Neural cell (in vitro differentiated cells): Measurements from ENCODE around the gene LRRC74B. TPM values are rescaled to one million over a fixed set of nuclear protein-coding genes. Genes with fewer than 3 reads are reported as not detected.

Source experiments
- H2AFZ ChIP-seq: fragments of 200-600, 300-800 bp; sonication (generic), shearing (Covaris generic); 2 replicates; pipeline ENCODE4 v1.6.0; 2014; ENCODE audit warnings: low read depth, mild to moderate bottlenecking, antibody characterized with exemption, low read length, moderate library complexity
- H3F3A ChIP-seq: fragments of 200-600 bp; shearing (Covaris generic); 2 replicates; pipeline ENCODE4 v1.6.1; 2016; ENCODE audit warnings: mild to moderate bottlenecking, moderate library complexity, mixed read lengths, antibody characterized with exemption, low read length; ENCODE audit not compliant: insufficient read depth, poor library complexity, severe bottlenecking
- H3K27ac ChIP-seq: fragments of 200-600, 300-800 bp; sonication (generic), shearing (Covaris generic); 2 replicates; pipeline ENCODE4 v1.5.1; 2014; ENCODE audit warnings: mild to moderate bottlenecking, low read length, moderate library complexity
- H3K27me3 ChIP-seq: fragments of 300-800, 200-600 bp; sonication (generic), shearing (Covaris generic); 2 replicates; pipeline ENCODE4 v1.6.0; 2014; ENCODE audit warnings: mild to moderate bottlenecking, low read depth, low read length, moderate library complexity; ENCODE audit not compliant: insufficient read depth
- H3K36me3 ChIP-seq: fragments of 300-800, 200-600 bp; sonication (generic), shearing (Covaris generic); 2 replicates; pipeline ENCODE4 v1.5.1; 2014; ENCODE audit warnings: mild to moderate bottlenecking, antibody characterized with exemption, low read length, moderate library complexity; ENCODE audit not compliant: insufficient read depth
- H3K4me2 ChIP-seq: fragments of 300-800, 200-600 bp; sonication (generic), shearing (Covaris generic); 2 replicates; pipeline ENCODE4 v1.6.0; 2014; ENCODE audit warnings: mild to moderate bottlenecking, low read length
- H3K4me3 ChIP-seq: fragments of 300-800, 200-600 bp; sonication (generic), shearing (Covaris generic); 2 replicates; pipeline ENCODE4 v1.5.1; 2014; ENCODE audit warnings: mild to moderate bottlenecking, low read length, moderate library complexity
- H3K79me2 ChIP-seq: fragments of 200-600 bp; shearing (Covaris generic); replicated peaks from 2 replicates; pipeline ENCODE4 v1.6.0; 2014; ENCODE audit warnings: mild to moderate bottlenecking, low read length, moderate library complexity; ENCODE audit not compliant: insufficient read depth
- H3K9ac ChIP-seq: fragments of 300-800, 200-600 bp; sonication (generic), shearing (Covaris generic); 2 replicates; pipeline ENCODE4 v1.6.1; 2016; ENCODE audit warnings: mild to moderate bottlenecking, low read length, mixed read lengths
- H3K9me2 ChIP-seq: fragments of 200-600 bp; shearing (Covaris generic); 2 replicates; pipeline ENCODE4 v1.6.1; 2016; ENCODE audit warnings: mild to moderate bottlenecking, low read length, mixed read lengths; ENCODE audit not compliant: insufficient read depth
- H3K9me3 ChIP-seq: fragments of 200-600, 300-800 bp; sonication (generic), shearing (Covaris generic); 2 replicates; pipeline ENCODE4 v1.6.1; 2016; ENCODE audit warnings: mild to moderate bottlenecking, mixed run types, low read length, moderate library complexity, mixed read lengths
- H4K20me1 ChIP-seq: fragments of 200-600 bp; shearing (Covaris generic); 2 replicates; pipeline ENCODE4 v1.6.1; 2016; ENCODE audit warnings: mild to moderate bottlenecking, mixed run types; ENCODE audit not compliant: insufficient read depth
- EP300 ChIP-seq: fragments of 450-650 bp; conservative IDR thresholded peaks from 2 replicates; pipeline ENCODE4 v1.6.1; 2014; ENCODE audit warnings: antibody characterized with exemption, mild to moderate bottlenecking, moderate library complexity; ENCODE audit not compliant: poor library complexity, severe bottlenecking
- EZH2 ChIP-seq: fragments of 200-600, 300-800 bp; shearing (Covaris generic), sonication (generic); IDR thresholded peaks from 2 replicates; pipeline ENCODE4 v1.6.1; 2014; ENCODE audit warnings: antibody characterized with exemption, low read length, borderline replicate concordance, mild to moderate bottlenecking; ENCODE audit not compliant: insufficient read depth, poor library complexity, severe bottlenecking
- MXI1 ChIP-seq: fragments of 450-650 bp; conservative IDR thresholded peaks from 2 replicates; pipeline ENCODE4 v1.6.1; 2014; ENCODE audit warnings: antibody characterized with exemption, mild to moderate bottlenecking; ENCODE audit not compliant: poor library complexity, severe bottlenecking
- POLR2AphosphoS5 ChIP-seq: IDR thresholded peaks from 2 replicates; pipeline ENCODE4 v1.6.1; 2012
- RAD21 ChIP-seq: fragments of 450-650 bp; conservative IDR thresholded peaks from 2 replicates; pipeline ENCODE4 v1.6.1; 2014; ENCODE audit warnings: antibody characterized with exemption, mild to moderate bottlenecking, moderate library complexity
- REST ChIP-seq: IDR thresholded peaks from 2 replicates; pipeline ENCODE4 v1.6.1; 2012; ENCODE audit warnings: borderline replicate concordance
- SMC3 ChIP-seq: fragments of 450-650 bp; conservative IDR thresholded peaks from 2 replicates; pipeline ENCODE4 v1.6.1; 2014; ENCODE audit warnings: antibody characterized with exemption, mild to moderate bottlenecking, moderate library complexity; ENCODE audit not compliant: poor library complexity
- TAF1 ChIP-seq: IDR thresholded peaks from 2 replicates; pipeline ENCODE4 v1.6.1; 2012; ENCODE audit warnings: low read depth
- polyA plus RNA-seq: library from polyadenylated mRNA; depleted of rRNA; stranded (reverse); fragments of >200 nt; gene quantifications from 2 replicates; pipeline ENCODE4 v1.2.3, GENCODE V29; 2014
- TF ChIP-seq, protein P1 (sequence below): fragments of 450-650 bp; IDR thresholded peaks from 2 replicates; pipeline ENCODE4 v1.5.1; 2014; ENCODE audit warnings: antibody characterized with exemption, mild to moderate bottlenecking, moderate library complexity; ENCODE audit not compliant: poor library complexity, severe bottlenecking

The LRRC74B gene
- polyA plus RNA-seq, 1 donor from 2014 or later = not detected

DNA sequence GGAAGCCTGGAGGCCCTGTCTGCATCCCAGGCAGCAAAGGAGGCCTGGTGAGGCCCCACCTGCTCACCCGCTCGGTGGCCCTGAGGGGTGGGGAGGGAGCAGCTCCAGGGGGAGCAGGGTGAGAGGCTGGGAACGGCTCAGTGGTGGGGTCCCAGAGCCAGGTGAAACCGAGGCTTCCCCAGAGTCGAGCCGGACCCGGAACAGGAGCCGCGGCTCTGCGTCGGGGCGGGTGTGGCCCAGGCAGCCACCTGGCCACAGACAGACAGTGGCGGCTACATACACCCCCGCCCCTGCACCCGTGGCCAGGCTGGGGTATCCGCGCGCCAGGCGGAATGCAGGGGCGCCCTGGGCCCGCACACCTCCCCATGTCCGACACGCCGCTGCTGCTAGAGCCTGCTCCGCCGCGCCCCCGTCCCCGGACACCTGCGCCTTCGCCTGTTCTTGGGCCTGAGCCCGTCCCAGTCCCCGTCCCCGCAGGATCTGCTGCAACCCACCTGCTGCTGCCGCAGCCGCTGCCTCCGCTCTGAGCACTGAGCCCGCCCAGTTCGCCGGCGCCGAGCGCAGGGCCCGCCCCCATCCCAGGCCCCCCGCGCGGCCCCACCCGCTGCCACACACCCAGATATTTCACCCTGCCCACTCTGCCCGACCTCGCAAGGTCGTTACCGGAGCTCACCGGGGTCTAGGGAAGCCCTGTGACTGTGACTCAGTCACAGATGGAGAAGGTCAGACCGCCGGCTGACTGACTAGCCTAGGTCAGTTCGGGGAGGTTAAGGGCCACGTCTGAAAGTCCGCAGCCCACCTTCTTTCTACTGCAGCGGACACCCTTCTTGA is 13.5 kb upstream of the LRRC74B start, which contains the start of gene SLC7A4:
SLC7A4 (minus strand) TSS at position 525 of the 831 bp plus-strand sequence. CDS start 749 bp downstream, outside the sequence.
- H3F3A ChIP-seq = no peaks in the 10 kb centered on the region
- H3K9me2 ChIP-seq = no peaks in the 10 kb centered on the region
- H3K4me3 ChIP-seq = peak within 1 kb of the TSS; percentile 53
- no peaks in the 10 kb centered on the region for H3K36me3 ChIP-seq
- H3K9me3 ChIP-seq = no peaks in the 10 kb centered on the region
- no peak within 1 kb of the TSS for H3K27ac ChIP-seq
- H4K20me1 ChIP-seq = no peaks in the 10 kb centered on the region
- H3K79me2 ChIP-seq = no peaks in the 10 kb centered on the region
- H2AFZ ChIP-seq = no peak within 1 kb of the TSS
- peak within 1 kb of the TSS; percentile 12 for H3K9ac ChIP-seq
- no peak for TF ChIP-seq EZH2
- no peak for TF ChIP-seq REST
- TF ChIP-seq, protein P1, sequence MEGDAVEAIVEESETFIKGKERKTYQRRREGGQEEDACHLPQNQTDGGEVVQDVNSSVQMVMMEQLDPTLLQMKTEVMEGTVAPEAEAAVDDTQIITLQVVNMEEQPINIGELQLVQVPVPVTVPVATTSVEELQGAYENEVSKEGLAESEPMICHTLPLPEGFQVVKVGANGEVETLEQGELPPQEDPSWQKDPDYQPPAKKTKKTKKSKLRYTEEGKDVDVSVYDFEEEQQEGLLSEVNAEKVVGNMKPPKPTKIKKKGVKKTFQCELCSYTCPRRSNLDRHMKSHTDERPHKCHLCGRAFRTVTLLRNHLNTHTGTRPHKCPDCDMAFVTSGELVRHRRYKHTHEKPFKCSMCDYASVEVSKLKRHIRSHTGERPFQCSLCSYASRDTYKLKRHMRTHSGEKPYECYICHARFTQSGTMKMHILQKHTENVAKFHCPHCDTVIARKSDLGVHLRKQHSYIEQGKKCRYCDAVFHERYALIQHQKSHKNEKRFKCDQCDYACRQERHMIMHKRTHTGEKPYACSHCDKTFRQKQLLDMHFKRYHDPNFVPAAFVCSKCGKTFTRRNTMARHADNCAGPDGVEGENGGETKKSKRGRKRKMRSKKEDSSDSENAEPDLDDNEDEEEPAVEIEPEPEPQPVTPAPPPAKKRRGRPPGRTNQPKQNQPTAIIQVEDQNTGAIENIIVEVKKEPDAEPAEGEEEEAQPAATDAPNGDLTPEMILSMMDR = no peak
- no peak for TF ChIP-seq TAF1
- TF ChIP-seq RAD21 = no peak
- no peak for TF ChIP-seq EP300
- TF ChIP-seq POLR2AphosphoS5 = no peak
- TF ChIP-seq MXI1 = no peak
- TF ChIP-seq SMC3 = no peak
- H3K27me3 ChIP-seq = peaks cover 4% of the 10 kb centered on the region
- H3K4me2 ChIP-seq = no peak within 1 kb of the TSS

GRCh38 chr22:21032868-21033688 is 12.7 kb upstream of the LRRC74B start:
- Histone ChIP-seq H3K27ac (no peak overlapping the region), H3K36me3 (no peaks in the 10 kb centered on the region), H3F3A (no peaks in the 10 kb centered on the region), H3K4me2 (no peak overlapping the region), H3K79me2 (no peaks in the 10 kb centered on the region), H2AFZ (no peak overlapping the region), H3K27me3 (peaks cover 4% of the 10 kb centered on the region), H3K4me3 (no peak overlapping the region), H4K20me1 (no peaks in the 10 kb centered on the region), H3K9me3 (no peaks in the 10 kb centered on the region), H3K9ac (no peak overlapping the region), H3K9me2 (no peaks in the 10 kb centered on the region)
- TF ChIP-seq EZH2 (no peak), REST (no peak), EP300 (no peak), POLR2AphosphoS5 (no peak), RAD21 (no peak), TAF1 (no peak), SMC3 (no peak), MXI1 (no peak)
- TF ChIP-seq, protein P1 = no peak
